Chondrocyte (in vitro differentiated cells): ENCODE data around the gene DUSP9. TPM values are rescaled to one million over a fixed set of nuclear protein-coding genes. Genes with fewer than 3 reads are reported as not detected.
"Not testable (repeated sequence)": the region's sequence is repeated elsewhere in the genome, so short reads cannot be mapped to it uniquely, and the experiment has no call there.

Experiments used
- DNase-seq: peaks from one replicate; pipeline ENCODE4 v3.0.0; 2021; ENCODE audit warnings: mixed read lengths, low spot score
- H3K27ac Mint-ChIP-seq: one replicate; pipeline ENCODE4 v1.8.0; 2021; ENCODE audit warnings: mild to moderate bottlenecking, moderate library complexity, mixed read lengths; ENCODE audit not compliant: unreplicated experiment
- H3K27me3 Mint-ChIP-seq: 2 replicates; pipeline ENCODE4 v1.8.0; 2021; ENCODE audit warnings: low read depth, mixed read lengths
- H3K36me3 Mint-ChIP-seq: 2 replicates; pipeline ENCODE4 v1.8.0; 2021; ENCODE audit warnings: low read depth, mixed read lengths
- H3K4me1 Mint-ChIP-seq: 2 replicates; pipeline ENCODE4 v1.8.0; 2021; ENCODE audit warnings: low read depth, mild to moderate bottlenecking, mixed read lengths
- H3K4me3 Mint-ChIP-seq: one replicate; pipeline ENCODE4 v1.8.0; 2021; ENCODE audit warnings: mild to moderate bottlenecking, moderate library complexity, mixed read lengths; ENCODE audit not compliant: unreplicated experiment
- H3K9me3 Mint-ChIP-seq: 2 replicates; pipeline ENCODE4 v1.8.0; 2021; ENCODE audit warnings: low read depth, mixed read lengths
- total RNA-seq: library from RNA; stranded (reverse); gene quantifications from 3 replicates; pipeline ENCODE4 v1.2.1, GENCODE V29; 2021
- TF ChIP-seq, protein P1 (sequence below): fragments of 200-600 bp; sonication (generic); IDR thresholded peaks from 2 replicates; pipeline ENCODE4 v1.5.0; 2021; ENCODE audit warnings: antibody characterized with exemption, mild to moderate bottlenecking, moderate library complexity

The DUSP9 gene
- total RNA-seq, 1 donor from 2014 or later, result not detected

DNA sequence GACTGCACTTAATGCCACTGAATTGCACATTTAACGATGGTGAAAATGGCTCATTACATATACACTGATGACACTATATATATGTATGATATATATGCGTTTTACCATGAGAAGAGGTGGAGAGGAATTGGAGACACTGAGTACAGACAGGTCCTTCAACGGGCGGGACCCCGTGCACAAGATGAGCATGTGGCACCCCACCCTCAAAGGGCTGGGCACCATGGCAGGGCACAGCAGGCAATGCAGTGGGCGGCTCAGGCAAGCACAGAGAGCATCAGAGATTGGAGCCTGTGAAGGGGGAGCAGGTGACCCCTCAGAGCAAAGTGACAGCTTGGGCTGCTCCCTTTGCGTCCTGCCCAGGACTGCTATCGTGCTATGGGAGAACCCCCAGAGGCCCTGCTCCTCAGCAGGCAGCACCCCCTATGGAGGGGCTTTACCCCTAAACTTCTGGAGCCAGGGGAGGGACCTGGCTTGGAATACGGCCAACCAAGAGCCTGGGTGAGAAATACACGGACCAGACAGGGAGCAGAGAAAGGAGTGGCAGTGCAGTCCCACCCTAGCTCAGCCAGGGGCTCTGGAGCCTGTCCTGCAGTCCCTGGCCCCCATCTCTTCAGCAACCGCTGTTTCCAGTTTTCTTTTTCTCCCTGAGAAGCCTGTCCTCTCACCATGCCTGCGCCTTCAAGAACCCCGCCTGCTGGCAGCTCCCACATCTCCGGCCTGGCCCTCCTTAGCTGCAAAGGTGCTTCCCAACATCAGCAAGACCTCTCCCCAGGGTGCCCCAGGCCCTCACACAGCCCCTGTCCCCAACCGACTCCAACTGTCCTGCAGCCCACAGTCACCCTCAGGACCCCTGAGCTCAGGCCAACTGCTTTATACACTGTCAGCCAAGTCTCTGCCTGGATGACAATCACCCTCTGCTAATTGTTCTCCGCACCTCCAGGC, 51.2 kb downstream of the DUSP9 start:
- H3K4me1 Mint-ChIP-seq, result peaks cover 3% of the 10 kb centered on the region
- H3K9me3 Mint-ChIP-seq, result no peaks in the 10 kb centered on the region
- TF ChIP-seq, protein P1, sequence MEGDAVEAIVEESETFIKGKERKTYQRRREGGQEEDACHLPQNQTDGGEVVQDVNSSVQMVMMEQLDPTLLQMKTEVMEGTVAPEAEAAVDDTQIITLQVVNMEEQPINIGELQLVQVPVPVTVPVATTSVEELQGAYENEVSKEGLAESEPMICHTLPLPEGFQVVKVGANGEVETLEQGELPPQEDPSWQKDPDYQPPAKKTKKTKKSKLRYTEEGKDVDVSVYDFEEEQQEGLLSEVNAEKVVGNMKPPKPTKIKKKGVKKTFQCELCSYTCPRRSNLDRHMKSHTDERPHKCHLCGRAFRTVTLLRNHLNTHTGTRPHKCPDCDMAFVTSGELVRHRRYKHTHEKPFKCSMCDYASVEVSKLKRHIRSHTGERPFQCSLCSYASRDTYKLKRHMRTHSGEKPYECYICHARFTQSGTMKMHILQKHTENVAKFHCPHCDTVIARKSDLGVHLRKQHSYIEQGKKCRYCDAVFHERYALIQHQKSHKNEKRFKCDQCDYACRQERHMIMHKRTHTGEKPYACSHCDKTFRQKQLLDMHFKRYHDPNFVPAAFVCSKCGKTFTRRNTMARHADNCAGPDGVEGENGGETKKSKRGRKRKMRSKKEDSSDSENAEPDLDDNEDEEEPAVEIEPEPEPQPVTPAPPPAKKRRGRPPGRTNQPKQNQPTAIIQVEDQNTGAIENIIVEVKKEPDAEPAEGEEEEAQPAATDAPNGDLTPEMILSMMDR, result no peak
- H3K27me3 Mint-ChIP-seq, result no peaks in the 10 kb centered on the region
- peaks cover 6% of the 10 kb centered on the region for H3K36me3 Mint-ChIP-seq
- H3K27ac Mint-ChIP-seq, result no peak overlapping the region
- DNase-seq, result no peak
- H3K4me3 Mint-ChIP-seq, result no peak overlapping the region

DNA sequence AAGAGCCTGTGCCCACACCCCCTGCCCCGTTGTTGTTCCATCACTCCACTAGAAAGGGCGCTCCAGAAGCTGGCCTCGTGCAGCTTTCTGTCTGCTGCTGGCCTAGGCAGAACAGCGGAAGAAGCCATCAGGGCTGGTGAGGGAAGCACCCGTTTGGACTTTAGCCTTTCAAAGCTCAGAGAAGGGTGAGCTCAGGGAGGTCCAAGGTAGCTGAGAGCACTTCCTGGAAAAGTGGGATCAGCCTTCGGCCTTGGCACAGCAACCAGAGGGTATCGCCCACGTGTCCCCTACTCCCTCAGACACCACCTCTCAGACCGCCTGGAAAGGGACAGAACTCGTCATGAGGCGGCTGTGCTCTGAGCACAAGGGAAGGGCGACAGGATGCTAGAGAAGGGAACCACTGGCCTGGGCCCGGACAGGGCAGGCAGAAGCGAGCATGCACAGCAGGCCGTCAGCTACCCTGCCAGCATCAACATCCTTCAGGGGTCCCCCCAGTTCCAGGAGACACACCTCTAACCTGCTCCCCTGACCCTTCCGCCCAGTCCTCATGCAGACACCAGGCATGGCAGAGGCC, 52.3 kb downstream of the DUSP9 start:
- H3K27me3 Mint-ChIP-seq, H3K9me3 Mint-ChIP-seq, DNase-seq, H3K4me1 Mint-ChIP-seq, H3K4me3 Mint-ChIP-seq, H3K36me3 Mint-ChIP-seq, H3K27ac Mint-ChIP-seq: not testable (repeated sequence)

DNA sequence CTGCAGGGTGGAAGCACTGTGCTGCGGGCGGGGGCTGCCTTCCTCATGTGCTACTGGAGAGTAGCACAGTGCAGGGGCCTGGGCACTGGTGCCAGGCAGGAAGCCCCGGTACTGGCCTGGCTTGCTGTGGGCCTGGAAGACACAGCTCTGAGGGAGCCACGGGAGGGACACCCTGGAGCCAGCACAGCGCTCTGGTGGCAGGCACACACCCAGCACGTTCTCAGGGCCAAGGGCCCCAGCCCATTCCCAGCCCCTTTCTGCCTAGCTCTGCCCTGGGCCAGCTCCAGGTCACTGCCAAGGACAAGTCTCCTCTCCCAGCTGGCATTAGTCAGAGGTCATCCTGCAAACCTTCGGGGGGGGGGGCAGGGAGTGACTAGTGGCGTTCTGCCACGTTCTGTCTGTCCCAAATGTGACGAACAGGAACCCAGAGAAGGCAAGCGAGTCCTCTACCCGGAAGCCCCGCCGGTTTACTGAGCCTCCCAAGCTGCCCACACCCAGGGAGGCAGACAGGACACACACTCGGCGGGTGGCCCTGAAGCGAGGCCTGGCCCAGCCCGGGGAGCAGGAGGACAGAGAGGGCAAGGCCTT, 52.9 kb downstream of the DUSP9 start:
- H3K9me3 Mint-ChIP-seq, H3K4me1 Mint-ChIP-seq, H3K36me3 Mint-ChIP-seq, H3K27me3 Mint-ChIP-seq, DNase-seq, H3K27ac Mint-ChIP-seq, H3K4me3 Mint-ChIP-seq: not testable (repeated sequence)

DNA sequence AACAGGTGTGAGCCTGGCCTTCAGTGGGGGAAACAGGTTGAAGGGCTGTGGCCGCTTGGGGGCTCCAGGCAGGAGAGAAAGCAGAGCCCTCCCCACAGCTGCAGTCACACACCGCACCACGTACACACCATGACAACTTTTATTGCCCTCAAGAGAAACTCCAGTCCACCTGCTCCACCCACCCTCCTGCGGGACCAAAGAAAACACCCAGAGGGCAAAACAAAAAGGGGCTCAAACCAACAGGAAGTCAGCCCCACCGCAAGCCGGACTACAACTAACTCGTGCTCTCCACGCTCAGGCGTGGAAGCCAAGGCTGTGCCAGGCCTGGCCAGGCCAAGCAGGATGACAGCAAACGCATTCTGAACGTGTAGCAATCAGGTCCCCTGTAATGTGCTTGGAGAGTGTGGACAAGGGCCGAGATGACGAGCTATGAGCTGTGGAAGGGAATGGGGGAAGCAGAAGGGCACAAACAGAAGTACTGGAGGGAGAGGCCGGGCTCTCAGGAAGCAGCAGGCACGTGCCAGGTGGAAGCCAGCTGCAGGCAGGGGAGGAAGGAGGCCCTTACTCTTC, 53.5 kb downstream of the DUSP9 start:
- no peaks in the 10 kb centered on the region for H3K27me3 Mint-ChIP-seq
- TF ChIP-seq, protein P1, result no peak

More for the DNA sequence above, 53.5 kb downstream of the DUSP9 start:
- no peak overlapping the region for H3K4me3 Mint-ChIP-seq
- H3K36me3 Mint-ChIP-seq, result peaks cover 6% of the 10 kb centered on the region
- H3K4me1 Mint-ChIP-seq, result peaks cover 4% of the 10 kb centered on the region
- H3K27ac Mint-ChIP-seq, result no peak overlapping the region
- H3K9me3 Mint-ChIP-seq, result peaks cover 2% of the 10 kb centered on the region
- no peak for DNase-seq

Other genes with a start within 250 kb of the DUSP9 start
- not detected in 3 replicates for gene PNMA6E, start 245.9 kb upstream of the DUSP9 start, total RNA-seq
- 0.10 to 1.6 TPM (median 1.5 TPM) in 3 replicates for gene ZFP92, start 235.7 kb upstream of the DUSP9 start, total RNA-seq
- gene TREX2, start 201.1 kb upstream of the DUSP9 start, total RNA-seq, result 0.80 to 1.6 TPM (median 1.6 TPM) in 3 replicates
- gene HAUS7, start 176.6 kb upstream of the DUSP9 start, total RNA-seq, result 31.3 to 43.6 TPM (median 32.3 TPM) in 3 replicates
- 1,195 to 2,668 TPM (median 2,632 TPM) in 3 replicates for gene BGN, start 152.2 kb upstream of the DUSP9 start, total RNA-seq
- 0.17 to 0.46 TPM (median 0.37 TPM) in 3 replicates for gene ATP2B3, start 129.6 kb upstream of the DUSP9 start, total RNA-seq
- 17.2 to 21.9 TPM (median 17.7 TPM) in 3 replicates for gene CCNQ, start 48.1 kb upstream of the DUSP9 start, total RNA-seq
- 3.2 to 3.8 TPM (median 3.5 TPM) in 3 replicates for gene PNCK, start 26.6 kb downstream of the DUSP9 start, total RNA-seq
- gene SLC6A8, start 40.7 kb downstream of the DUSP9 start, total RNA-seq, result 47.6 to 71.1 TPM (median 70.6 TPM) in 3 replicates
- gene BCAP31, start 77.2 kb downstream of the DUSP9 start, total RNA-seq, result 144 to 153 TPM (median 147 TPM) in 3 replicates
- gene ABCD1, start 77.7 kb downstream of the DUSP9 start, total RNA-seq, result 19.0 to 25.4 TPM (median 20.3 TPM) in 3 replicates
- 8.5 to 36.3 TPM (median 34.8 TPM) in 3 replicates for gene PLXNB3, start 117.0 kb downstream of the DUSP9 start, total RNA-seq
- 0.18 to 0.50 TPM in 2 of 3 replicates, not detected in the other for gene SRPK3, start 133.8 kb downstream of the DUSP9 start, total RNA-seq
- 42.8 to 49.6 TPM (median 46.9 TPM) in 3 replicates for gene IDH3G, start 147.2 kb downstream of the DUSP9 start, total RNA-seq
- gene SSR4, start 147.5 kb downstream of the DUSP9 start, total RNA-seq, result 245 to 356 TPM (median 257 TPM) in 3 replicates
- 24.8 to 27.2 TPM (median 25.4 TPM) in 3 replicates for gene PDZD4, start 183.3 kb downstream of the DUSP9 start, total RNA-seq
- 2.2 to 2.9 TPM (median 2.5 TPM) in 3 replicates for gene L1CAM, start 239.0 kb downstream of the DUSP9 start, total RNA-seq